Ishikawa (cell line): ENCODE results near the gene EGR2.

Source experiments
- CEBPB ChIP-seq: IDR thresholded peaks from 2 replicates; pipeline ENCODE4 v1.6.1; 2012
- EGR1 ChIP-seq: IDR thresholded peaks from 2 replicates; pipeline ENCODE4 v1.6.1; 2012
- EP300 ChIP-seq: IDR thresholded peaks from 2 replicates; pipeline ENCODE4 v1.6.1; 2012; ENCODE audit warnings: borderline replicate concordance
- MAX ChIP-seq: IDR thresholded peaks from 2 replicates; pipeline ENCODE4 v1.6.1; 2012
- NFIC ChIP-seq: IDR thresholded peaks from 2 replicates; pipeline ENCODE4 v1.6.1; 2012
- TAF1 ChIP-seq: IDR thresholded peaks from 2 replicates; pipeline ENCODE4 v1.6.1; 2012; ENCODE audit warnings: low read depth, mild to moderate bottlenecking
- TCF12 ChIP-seq: IDR thresholded peaks from 2 replicates; pipeline ENCODE4 v1.6.1; 2012; ENCODE audit warnings: low read depth
- YY1 ChIP-seq: IDR thresholded peaks from 2 replicates; pipeline ENCODE4 v1.6.1; 2012; ENCODE audit warnings: low read depth

GRCh38 chr10:62810156-62810902 lies 5.8 kb downstream of the EGR2 start:
- TF ChIP-seq MAX (no peak), TCF12 (no peak), EP300 (no peak), TAF1 (no peak), EGR1 (no peak), NFIC (no peak), YY1 (no peak), CEBPB (no peak)
